ENCODE data around the gene KIF25.

DNA sequence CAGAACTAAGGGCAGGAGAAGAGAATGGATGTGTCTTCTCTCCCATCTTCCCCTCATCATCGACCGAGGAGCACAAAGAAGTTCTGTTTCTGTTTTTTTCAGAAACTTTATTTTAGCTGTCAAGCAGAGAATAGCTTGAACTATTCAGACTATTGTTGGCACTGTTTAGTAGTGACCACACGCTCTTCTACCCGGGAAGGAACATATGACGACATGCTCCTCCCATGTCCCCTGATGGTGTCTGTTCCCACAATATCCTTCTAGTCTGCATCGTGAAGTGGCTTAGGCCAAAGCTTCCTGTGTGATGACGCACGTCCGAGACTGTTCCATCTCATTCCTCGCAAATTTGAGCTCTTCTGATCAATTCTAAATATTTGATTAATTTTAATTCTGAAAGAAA, 27.2 kb upstream of the KIF25 start:
- TF ChIP-seq POLR2AphosphoS5 (IDR thresholded peaks at IDR 0.05; ENCODE audit: low read depth, low read length) (no peak), TAF1 (IDR thresholded peaks at IDR 0.05; ENCODE audit: borderline replicate concordance, insufficient read depth, low read length) (no peak)
- TF ChIP-seq, protein P1, sequence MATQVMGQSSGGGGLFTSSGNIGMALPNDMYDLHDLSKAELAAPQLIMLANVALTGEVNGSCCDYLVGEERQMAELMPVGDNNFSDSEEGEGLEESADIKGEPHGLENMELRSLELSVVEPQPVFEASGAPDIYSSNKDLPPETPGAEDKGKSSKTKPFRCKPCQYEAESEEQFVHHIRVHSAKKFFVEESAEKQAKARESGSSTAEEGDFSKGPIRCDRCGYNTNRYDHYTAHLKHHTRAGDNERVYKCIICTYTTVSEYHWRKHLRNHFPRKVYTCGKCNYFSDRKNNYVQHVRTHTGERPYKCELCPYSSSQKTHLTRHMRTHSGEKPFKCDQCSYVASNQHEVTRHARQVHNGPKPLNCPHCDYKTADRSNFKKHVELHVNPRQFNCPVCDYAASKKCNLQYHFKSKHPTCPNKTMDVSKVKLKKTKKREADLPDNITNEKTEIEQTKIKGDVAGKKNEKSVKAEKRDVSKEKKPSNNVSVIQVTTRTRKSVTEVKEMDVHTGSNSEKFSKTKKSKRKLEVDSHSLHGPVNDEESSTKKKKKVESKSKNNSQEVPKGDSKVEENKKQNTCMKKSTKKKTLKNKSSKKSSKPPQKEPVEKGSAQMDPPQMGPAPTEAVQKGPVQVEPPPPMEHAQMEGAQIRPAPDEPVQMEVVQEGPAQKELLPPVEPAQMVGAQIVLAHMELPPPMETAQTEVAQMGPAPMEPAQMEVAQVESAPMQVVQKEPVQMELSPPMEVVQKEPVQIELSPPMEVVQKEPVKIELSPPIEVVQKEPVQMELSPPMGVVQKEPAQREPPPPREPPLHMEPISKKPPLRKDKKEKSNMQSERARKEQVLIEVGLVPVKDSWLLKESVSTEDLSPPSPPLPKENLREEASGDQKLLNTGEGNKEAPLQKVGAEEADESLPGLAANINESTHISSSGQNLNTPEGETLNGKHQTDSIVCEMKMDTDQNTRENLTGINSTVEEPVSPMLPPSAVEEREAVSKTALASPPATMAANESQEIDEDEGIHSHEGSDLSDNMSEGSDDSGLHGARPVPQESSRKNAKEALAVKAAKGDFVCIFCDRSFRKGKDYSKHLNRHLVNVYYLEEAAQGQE (IDR thresholded peaks at IDR 0.05; ENCODE audit: insufficient read depth in 1 of 2, low read depth in 2 of 2, low read length in 2 of 2), result no peak

All from PFSK-1 (cell line).